HuH-7.5 (cell line): ENCODE measurements around the gene ZNF480.
"Not testable (repeated sequence)": the region's sequence is repeated elsewhere in the genome, so short reads cannot be mapped to it uniquely, and the experiment has no call there.

Source experiments
- DNase-seq: peaks from one replicate; pipeline ENCODE4 v3.0.0; 2011; ENCODE audit warnings: low spot score

ZNF480 gene

GRCh38 chr19:52296773-52297600 lies at the start of gene ZNF480:
Gene ZNF480 (plus strand): TSS chr19:52297169. CDS start chr19:52300413, 3,244 bp downstream.
- DNase-seq = peak; percentile 60

DNA sequence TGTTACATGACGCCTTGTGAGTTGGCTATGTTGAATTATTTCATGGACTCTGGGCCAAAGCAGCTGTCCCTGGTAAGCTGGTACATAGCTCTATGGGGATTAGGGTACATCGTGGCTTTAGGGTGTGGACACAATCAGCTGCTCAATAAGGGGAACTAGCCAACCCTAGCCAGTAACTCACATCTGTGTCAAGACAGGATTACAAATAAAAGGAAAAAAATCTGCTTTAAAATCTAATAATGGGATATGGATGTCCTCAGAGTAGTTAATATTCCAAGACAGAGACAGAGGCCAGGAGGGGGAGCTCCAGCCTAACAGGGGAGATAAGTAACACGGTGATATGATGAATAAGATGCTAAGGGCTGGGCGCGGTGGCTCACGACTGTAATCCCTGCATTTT lies 48.7 kb upstream of the ZNF480 start:
- no peak for DNase-seq

- DNase-seq = no peak
Measured at GRCh38 chr19:52258426-52258825, 38.5 kb upstream of the ZNF480 start.

DNA sequence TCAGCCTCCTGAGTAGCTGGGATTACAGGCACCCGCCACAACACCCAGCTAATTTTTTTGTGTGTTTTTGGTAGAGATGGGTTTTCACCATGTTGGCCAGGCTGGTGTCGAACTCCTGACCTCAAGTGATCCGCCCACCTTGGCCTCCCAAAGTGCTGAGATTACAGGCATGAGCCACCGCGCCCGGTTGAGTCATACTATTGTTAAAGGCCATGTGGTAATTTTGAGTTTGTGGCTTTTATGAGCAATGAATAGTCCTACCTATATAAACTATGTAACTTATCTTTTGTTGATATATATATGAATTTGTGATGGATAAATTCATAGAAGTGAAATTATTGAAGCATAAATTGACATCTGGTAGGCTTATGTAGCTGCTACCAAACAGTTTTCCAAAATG lies 31.4 kb upstream of the ZNF480 start:
- not testable (repeated sequence) for DNase-seq

GRCh38 chr19:52269338-52270261 lies 27.4 kb upstream of the ZNF480 start, which contains the start of gene ZNF766:
Gene ZNF766 (plus strand): TSS chr19:52269587. CDS start chr19:52269614, 27 bp downstream.
- DNase-seq = peak; percentile 83

DNA sequence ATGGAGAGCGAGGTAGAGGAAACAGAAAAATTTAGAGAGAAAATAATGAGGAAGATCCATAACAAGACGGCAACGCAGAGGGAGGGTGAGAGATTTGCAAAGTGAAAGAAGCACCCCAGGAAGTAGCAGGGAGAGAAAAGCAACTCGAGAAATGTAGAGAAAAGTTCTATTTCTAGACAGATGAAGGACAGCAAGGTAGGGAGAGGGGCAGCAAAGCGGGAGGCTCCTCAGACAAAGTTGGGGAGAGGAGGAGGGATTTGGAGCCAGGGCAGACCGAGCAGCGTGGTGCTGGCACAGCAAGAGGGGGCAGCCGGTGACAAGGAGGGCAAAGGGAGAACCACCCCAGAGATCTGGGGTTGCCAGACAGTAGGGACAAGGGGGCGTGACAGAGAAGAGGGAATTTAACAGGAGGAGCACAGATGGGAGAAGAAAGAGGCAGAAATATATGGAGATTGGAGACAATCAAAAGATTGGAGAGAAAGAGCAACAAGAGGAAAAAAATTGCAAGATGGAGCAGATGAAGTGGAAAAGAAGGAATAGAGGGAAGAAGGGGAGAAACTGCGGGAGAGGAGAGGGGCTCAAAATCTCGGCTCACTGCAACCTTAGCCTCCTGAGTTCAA lies 26.6 kb upstream of the ZNF480 start:
- no peak for DNase-seq

DNA sequence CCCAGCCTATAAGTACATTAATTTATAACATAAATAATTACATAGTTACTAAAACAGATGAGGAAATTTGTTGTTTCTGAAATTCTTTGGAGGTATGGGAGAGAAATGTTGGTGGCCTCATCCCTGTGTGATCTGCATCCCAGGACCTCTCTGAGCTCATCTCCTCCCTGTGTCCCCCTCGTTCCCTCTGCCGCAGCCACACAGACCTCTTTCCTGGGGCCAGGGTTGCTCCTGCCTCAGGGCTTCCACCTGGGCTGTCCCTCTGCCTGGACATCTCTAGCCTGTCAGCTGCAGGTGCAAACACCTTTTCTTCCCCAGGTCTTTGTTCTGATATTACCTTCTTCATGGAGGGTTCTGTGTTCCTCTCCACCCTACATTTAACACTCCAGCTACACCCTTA lies 23.7 kb upstream of the ZNF480 start:
- no peak for DNase-seq

DNA sequence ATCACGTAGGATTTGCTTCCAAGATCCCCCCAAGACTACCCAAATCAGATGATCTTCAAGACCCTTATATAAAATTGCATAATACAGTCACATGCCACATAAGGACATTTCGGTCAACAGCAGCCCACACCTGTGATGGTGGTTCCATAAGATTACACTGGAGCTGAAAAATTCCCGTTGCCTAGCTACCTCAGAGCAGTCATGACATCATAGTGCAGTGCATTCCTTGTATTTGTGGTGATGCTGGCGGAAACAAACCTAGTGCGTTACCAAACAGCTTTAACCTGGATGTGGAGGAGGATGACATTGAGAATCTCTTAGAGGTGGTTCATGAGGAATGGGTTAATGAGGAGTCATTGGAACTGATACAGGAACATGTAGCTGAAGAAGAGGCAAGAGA lies 22.8 kb upstream of the ZNF480 start:
- DNase-seq = no peak

GRCh38 chr19:52275988-52276387 lies 21.0 kb upstream of the ZNF480 start:
- no peak for DNase-seq

DNA sequence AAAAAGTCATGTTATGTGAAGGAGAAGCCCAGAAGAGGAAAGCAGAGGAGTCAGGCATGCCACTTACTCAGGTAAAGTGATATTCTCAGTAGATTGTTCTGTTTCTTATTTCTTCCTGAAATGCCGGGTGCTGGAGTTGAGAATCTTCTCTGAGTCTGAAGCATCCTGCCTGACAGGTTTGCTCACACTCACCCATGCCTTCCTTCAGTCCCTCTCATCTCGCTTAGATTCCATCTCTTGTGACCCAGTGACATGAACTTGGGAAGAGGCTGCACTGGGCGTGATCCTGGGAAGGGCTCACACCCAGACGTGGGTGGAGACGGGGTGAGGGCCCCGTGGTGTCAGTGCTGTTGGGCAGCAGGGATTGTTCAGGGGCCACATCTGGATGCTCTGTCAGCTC lies 19.5 kb upstream of the ZNF480 start:
- no peak for DNase-seq

- DNase-seq = no peak
Measured at GRCh38 chr19:52286256-52286655, 10.7 kb upstream of the ZNF480 start.

- no peak for DNase-seq
Measured at GRCh38 chr19:52291781-52292180, 5.2 kb upstream of the ZNF480 start.

- DNase-seq = not testable (repeated sequence)
Measured at GRCh38 chr19:52292946-52293345, 4.0 kb upstream of the ZNF480 start.

- DNase-seq = no peak
Measured at GRCh38 chr19:52296400-52296772, 583 bp upstream of the ZNF480 start.

GRCh38 chr19:52297601-52298364 lies 814 bp downstream of the ZNF480 start:
- DNase-seq = no peak

- DNase-seq = no peak
Measured at GRCh38 chr19:52307275-52307674, 10.3 kb downstream of the ZNF480 start.

DNA sequence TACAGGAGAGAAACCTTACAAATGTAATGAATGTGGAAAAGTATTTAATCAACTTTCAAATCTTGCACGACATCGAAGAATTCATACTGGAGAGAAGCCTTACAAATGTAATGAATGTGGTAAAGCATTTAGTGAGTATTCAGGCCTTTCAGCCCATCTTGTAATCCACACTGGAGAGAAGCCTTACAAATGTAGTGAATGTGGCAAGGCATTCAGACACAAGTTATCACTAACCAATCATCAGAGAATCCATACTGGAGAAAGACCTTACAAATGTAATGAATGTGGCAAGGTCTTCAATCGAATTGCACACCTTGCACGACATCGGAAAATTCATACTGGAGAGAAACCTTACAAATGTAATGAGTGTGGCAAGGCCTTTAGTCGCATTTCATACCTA lies 25.5 kb downstream of the ZNF480 start:
- no peak for DNase-seq

DNA sequence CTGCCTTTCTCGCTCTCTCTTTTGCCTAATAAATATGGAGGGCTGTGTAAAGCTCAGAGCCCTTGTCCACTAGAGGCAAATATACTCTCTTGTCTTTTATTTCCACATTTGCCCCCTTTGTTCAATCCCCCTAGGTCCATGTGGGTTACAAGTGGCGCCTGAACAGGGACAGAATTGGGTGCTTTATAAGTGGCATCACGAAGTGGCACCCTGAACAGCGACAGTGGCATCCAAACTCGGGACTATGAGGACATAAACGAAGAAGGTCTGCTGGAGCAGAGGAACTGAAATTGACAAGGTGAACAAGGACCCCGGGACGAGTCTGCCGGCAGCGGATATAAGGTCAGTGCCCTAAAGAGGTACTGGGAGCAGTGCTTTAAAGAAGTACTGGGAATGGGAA lies 34.8 kb downstream of the ZNF480 start:
- no peak for DNase-seq

DNA sequence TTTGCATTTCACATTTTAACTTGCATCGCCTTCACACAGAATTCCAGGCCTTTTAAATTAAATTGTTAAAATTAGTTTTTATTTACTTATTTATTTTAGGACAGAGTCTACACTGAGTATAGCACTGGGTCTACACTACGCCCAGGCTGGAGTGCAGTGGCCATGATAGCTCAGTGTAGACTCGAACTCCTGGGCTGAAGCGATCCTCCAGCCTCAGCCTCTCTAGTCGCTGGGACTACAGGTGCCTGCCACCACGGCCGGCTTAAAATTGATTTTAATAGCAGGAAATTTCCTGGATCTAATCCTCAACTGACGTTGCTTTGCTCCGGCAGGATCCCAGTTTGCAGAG lies 38.8 kb downstream of the ZNF480 start:
- no peak for DNase-seq

DNA sequence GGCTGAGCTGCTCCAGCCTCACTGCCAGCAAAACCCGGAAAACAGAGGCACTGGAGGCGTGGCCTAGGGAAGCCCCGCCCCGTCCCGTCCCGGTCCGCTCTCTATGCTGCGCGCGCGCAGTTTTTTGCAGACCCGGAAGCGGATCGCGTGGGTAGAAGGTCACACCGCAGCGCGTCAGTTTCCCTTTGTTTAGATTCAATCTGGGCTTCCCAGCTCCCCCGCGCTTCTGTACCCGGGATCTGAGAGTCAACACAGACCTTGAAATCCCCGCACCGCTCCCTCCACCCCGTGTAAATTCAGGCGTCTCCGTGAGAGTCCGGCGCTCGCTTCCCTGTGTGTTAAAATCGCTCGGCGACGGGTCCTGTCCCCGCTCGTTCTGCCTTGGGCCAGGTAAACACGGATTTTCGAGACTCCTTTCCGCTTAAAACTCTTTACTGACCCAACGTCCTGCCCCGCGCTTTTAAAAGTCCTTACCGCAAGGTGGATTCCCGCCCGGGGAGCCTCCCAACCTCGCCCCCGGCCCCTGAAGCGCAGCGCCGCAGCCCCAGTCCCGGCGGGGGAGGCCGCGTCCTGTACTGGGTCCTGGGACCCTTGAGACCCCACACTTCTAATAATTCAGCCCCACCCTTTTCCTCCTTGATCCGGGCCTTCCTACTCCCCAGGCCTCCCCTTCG lies 39.3 kb downstream of the ZNF480 start, which contains the start of gene ZNF610:
TSS of gene ZNF610 (plus strand) at position 127 of the 674 bp plus-strand sequence. CDS start 12,930 bp downstream, outside the sequence.
- peak; percentile 64 for DNase-seq

DNA sequence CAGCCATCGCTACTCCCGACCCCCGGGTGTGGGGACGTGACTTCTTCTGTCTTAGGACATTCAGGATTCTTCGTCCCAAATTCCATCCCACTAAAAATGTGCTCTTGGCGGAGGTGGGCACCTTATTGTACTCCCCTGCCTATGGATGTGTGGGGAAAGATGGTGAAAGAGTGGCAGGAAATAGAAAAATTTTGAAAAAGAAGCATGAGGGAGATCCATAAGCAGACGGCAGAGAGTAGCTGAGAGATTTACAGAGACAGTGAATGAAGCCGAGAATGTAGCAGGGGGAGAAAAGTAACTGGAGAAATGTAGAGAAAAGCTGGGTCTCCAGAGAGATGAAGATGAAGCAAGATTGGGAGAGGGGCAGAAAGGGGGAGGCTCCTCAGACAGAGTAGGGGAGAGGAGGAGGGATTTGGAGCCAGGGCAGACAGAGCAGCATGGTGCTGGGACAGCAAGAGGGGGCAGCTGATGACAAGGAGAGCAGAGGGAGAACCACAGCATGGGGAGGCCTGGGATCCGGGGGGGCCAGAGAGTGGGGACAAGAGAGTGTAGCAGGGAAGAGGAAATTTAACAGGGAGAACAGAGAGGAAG lies 39.9 kb downstream of the ZNF480 start:
- DNase-seq = no peak
